Gastroesophageal sphincter (tissue), 4 donors: ENCODE measurements around the gene TRERF1. TPM values are rescaled to one million over a fixed set of nuclear protein-coding genes. Genes with fewer than 3 reads are reported as not detected.

Source experiments
- ATAC-seq: fragments of 150-250 bp; one replicate; pipeline ENCODE4 v1.9.1; 2016; ENCODE audit warnings: mild to moderate bottlenecking, moderate library complexity
- H3K27ac ChIP-seq, 4 donors: fragments of 200-600 bp; sonication (generic) in 3 of 4; 1 replicate in 3 of 4; 2 replicates in 1 of 4; pipeline ENCODE4 v1.5.1; 2016 to 2019
- H3K27me3 ChIP-seq: fragments of 200-600 bp; sonication (generic); one replicate; pipeline ENCODE4 v1.5.1; 2019
- H3K36me3 ChIP-seq, 2 donors: fragments of 200-600 bp; sonication (generic); one replicate each; pipeline ENCODE4 v1.5.1; 2019; ENCODE audit warnings: control low read depth in 1 of 2
- H3K4me1 ChIP-seq, 3 donors: fragments of 200-600 bp; sonication (generic); 1 replicate in 2 of 3; 2 replicates in 1 of 3; pipeline ENCODE4 v1.5.1; 2016 to 2019; ENCODE audit warnings: control low read depth in 2 of 3
- H3K4me3 ChIP-seq, 2 donors: fragments of 200-600 bp; sonication (generic); one replicate each; pipeline ENCODE4 v1.5.1; 2019; ENCODE audit warnings: mild to moderate bottlenecking in 1 of 2, moderate library complexity in 1 of 2
- H3K9me3 ChIP-seq, 3 donors: fragments of 200-600 bp; sonication (generic); one replicate each; pipeline ENCODE4 v1.5.1; 2017 to 2019; ENCODE audit warnings: control low read depth in 2 of 3
- CTCF ChIP-seq, 4 experiments: fragments of 200-600 bp in 2 of 4; fragments of 450-650 bp in 2 of 4; sonication (generic) in 1 of 4; IDR thresholded peaks; one replicate each; pipeline ENCODE4 v1.5.1; 2017 to 2019; ENCODE audit warnings: antibody characterized with exemption in 4 of 4, mild to moderate bottlenecking in 2 of 4, moderate library complexity in 2 of 4
- EP300 ChIP-seq: sonication (generic); formaldehyde crosslinking; IDR thresholded peaks from one replicate; pipeline ENCODE4 v1.6.1; 2017; ENCODE audit warnings: antibody characterized with exemption, mild to moderate bottlenecking
- POLR2A ChIP-seq, 2 donors: fragments of 450-650 bp; IDR thresholded peaks; one replicate each; pipeline ENCODE4 v1.6.1; 2017; ENCODE audit warnings: antibody characterized with exemption in 2 of 2, mild to moderate bottlenecking in 2 of 2, moderate library complexity in 1 of 2
- POLR2AphosphoS5 ChIP-seq: sonication (generic); formaldehyde crosslinking; IDR thresholded peaks from one replicate; pipeline ENCODE4 v1.6.1; 2017; ENCODE audit warnings: antibody characterized with exemption
- WGBS, 2 donors: methylation state at CpG; one replicate each; pipeline ENCODE4 v1.1.5; 2018; ENCODE audit warnings: low coverage in 1 of 2; 5-methylcytosine and 5-hydroxymethylcytosine counted together
- total RNA-seq, 4 donors: library from RNA; depleted of rRNA; stranded (reverse); fragments of >200 nt; gene quantifications; one replicate each; pipeline ENCODE4 v1.1.0, GENCODE V29; 2016

TRERF1 gene
- total RNA-seq, 4 donors from 2014 or later: 3.2 to 7.4 (median 5.4) TPM

DNA sequence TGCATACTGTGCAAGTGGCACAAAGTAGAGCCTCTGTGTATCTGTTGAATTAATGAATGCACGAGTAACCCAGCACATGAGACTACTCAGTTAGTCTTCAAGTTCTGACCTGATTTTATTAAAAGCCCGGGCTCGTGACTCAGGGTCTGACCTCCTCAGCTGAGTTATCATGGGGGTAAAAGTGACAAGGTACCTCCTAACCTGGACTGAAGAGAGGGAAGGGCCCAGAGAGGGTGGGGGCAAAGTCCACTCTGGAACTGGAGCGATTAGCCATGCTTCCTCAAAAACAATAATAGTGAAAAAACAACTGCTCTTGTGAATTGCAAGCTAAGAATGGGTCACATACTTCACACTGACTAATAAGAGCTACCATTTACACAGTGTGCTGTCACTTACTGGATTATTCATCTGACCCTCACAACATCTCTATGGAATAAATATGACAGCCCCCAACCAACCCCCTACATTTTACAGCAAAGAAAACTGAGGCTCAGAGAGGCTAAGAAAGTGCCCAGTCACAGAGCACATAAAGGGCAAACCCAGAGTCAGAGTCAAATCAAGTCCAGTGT is 26.7 kb downstream of the TRERF1 start:
- WGBS, 2 donors: 88 to 100% methylated on average over 1 to 4 of the region's 4 CpGs
- Histone ChIP-seq H3K27me3 (no peaks in the 10 kb centered on the region), H3K27ac (no peak overlapping the region), H3K36me3 (no peaks in the 10 kb centered on the region), H3K9me3 (no peaks in the 10 kb centered on the region), H3K4me1 (peaks cover 0 to 18% (median 5%) of the 10 kb centered on the region in 3 donors), H3K4me3 (no peak overlapping the region)
- TF ChIP-seq CTCF (IDR thresholded peaks at IDR 0.05) (no peak), EP300 (no peak), POLR2AphosphoS5 (no peak)
- ATAC-seq: no peak

DNA sequence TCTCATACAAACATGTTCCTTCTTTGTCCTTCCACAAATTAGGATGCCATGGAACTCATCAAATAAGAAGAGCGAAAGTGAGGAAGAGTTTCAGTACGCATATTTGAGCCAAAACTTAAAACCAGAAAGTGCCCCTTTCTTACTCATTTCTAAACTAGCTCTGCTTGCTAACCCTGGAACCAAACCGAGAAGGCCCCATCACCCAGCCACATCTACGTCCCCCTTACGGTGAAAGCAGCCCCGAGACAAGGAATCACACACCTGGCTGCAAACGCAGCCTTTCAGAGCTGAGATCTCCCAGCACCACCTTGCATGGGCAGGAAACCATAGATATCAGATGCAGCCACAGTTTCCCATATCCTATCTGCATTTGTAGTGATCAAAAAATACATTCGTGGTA is 28.5 kb downstream of the TRERF1 start:
- ATAC-seq: no peak
- H3K27ac ChIP-seq: no peak overlapping the region

GRCh38 chr6:42420741-42421140 is 31.0 kb downstream of the TRERF1 start:
- H3K4me1 ChIP-seq: peaks cover 0 to 16% (median 0%) of the 10 kb centered on the region in 3 donors
- 90% methylated on average over 3 of the region's 3 CpGs; no CpG with 5 or more reads in 1 of the 2 donors for WGBS, 2 donors
- no peaks in the 10 kb centered on the region for H3K36me3 ChIP-seq
- TF ChIP-seq POLR2AphosphoS5 (no peak), CTCF (IDR thresholded peaks at IDR 0.05) (no peak), EP300 (no peak), POLR2A (IDR thresholded peaks at IDR 0.05) (no peak)
- H3K27me3 ChIP-seq: no peaks in the 10 kb centered on the region
- no peak for ATAC-seq
- H3K27ac ChIP-seq: no peak overlapping the region
- H3K9me3 ChIP-seq: no peaks in the 10 kb centered on the region
- no peak overlapping the region for H3K4me3 ChIP-seq

More for the DNA sequence above, 28.5 kb downstream of the TRERF1 start:
- TF ChIP-seq POLR2A (IDR thresholded peaks at IDR 0.05) (no peak), CTCF (IDR thresholded peaks at IDR 0.05) (no peak), POLR2AphosphoS5 (no peak), EP300 (no peak)
- Histone ChIP-seq H3K4me3 (no peak overlapping the region), H3K9me3 (no peaks in the 10 kb centered on the region), H3K36me3 (no peaks in the 10 kb centered on the region), H3K4me1 (peaks cover 0 to 6% (median 4%) of the 10 kb centered on the region in 3 donors), H3K27me3 (no peaks in the 10 kb centered on the region)
- WGBS, 2 donors: 82 to 84% methylated on average over 5 to 8 of the region's 8 CpGs

DNA sequence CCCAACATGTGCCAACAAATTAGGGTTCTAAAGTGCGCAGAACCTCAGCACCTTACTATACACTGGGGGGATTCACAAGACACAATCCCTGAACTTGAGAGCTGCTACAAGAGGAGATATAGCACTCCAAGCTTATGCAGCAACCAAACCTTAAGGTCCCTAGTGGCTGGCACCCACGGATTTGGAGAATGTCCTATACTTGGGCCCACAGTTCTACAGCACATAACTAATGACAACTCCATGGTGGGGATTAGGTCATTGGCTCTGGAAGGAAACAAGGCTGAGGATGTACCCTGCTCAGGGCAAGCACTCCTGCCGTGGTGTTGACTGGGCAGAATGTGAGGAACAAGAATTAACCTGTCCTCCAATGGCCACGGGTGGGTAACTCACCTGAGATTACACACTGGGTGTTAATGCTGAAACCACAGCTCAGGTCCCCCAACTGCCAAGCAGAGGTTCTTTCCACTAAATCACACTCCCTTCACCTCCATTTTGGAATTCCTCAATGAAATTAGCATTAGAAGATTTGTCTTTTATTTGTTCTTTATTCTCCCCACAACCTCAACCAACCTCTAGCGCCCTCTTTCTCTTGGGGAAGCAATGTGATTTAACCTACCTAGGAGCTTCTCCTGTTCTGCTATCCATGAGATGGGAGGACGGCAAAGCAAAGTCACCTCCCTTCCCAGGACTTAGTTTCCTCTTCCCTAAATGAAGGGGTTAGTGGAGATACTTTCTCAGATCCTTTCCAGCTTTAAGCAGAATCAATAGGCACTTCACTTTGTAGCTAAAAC is 32.0 kb downstream of the TRERF1 start:
- H3K36me3 ChIP-seq: no peaks in the 10 kb centered on the region
- no peak overlapping the region for H3K27ac ChIP-seq
- no peak overlapping the region for H3K4me3 ChIP-seq
- H3K9me3 ChIP-seq: no peaks in the 10 kb centered on the region
- TF ChIP-seq POLR2AphosphoS5 (no peak), POLR2A (IDR thresholded peaks at IDR 0.05) (no peak)
- WGBS, 2 donors: 86 to 92% methylated on average over 3 to 5 of the region's 6 CpGs
- H3K27me3 ChIP-seq: no peaks in the 10 kb centered on the region
- no peak for ATAC-seq
- peaks cover 0 to 16% (median 0%) of the 10 kb centered on the region in 3 donors for H3K4me1 ChIP-seq

- Histone ChIP-seq H3K36me3 (no peaks in the 10 kb centered on the region), H3K4me1 (peaks cover 0 to 16% (median 0%) of the 10 kb centered on the region in 3 donors), H3K27me3 (no peaks in the 10 kb centered on the region), H3K27ac (no peak overlapping the region), H3K9me3 (no peaks in the 10 kb centered on the region), H3K4me3 (no peak overlapping the region)
- TF ChIP-seq POLR2AphosphoS5: no peak
- no peak for TF ChIP-seq EP300
- no peak for TF ChIP-seq POLR2A (IDR thresholded peaks at IDR 0.05)
- TF ChIP-seq CTCF (IDR thresholded peaks at IDR 0.05): no peak
- no peak for ATAC-seq
- WGBS, 2 donors: 69 to 90% methylated on average over 2 to 3 of the region's 4 CpGs
Observed at GRCh38 chr6:42418724-42419123, 33.0 kb downstream of the TRERF1 start.
